ENCODE data around the gene SMOC2.

- no peak for TF ChIP-seq EP300 (IDR thresholded peaks at IDR 0.05)
- TF ChIP-seq CTCF (IDR thresholded peaks at IDR 0.05): no peak
- TF ChIP-seq POLR2A (IDR thresholded peaks at IDR 0.05; ENCODE audit: low read depth): no peak
These were observed 273.7 kb downstream of the SMOC2 start for GRCh38 chr6:168714547-168715260.
